Effector CD4-positive, alpha-beta T cell (primary cell): ENCODE results near the gene DPPA4. TPM values are rescaled to one million over a fixed set of nuclear protein-coding genes. Genes with fewer than 3 reads are reported as not detected.
"Not testable (repeated sequence)": the region's sequence is repeated elsewhere in the genome, so short reads cannot be mapped to it uniquely, and the experiment has no call there.

Experiments
- DNase-seq: peaks from one replicate; pipeline ENCODE4 v3.0.0-alpha.2; 2020
- total RNA-seq: gene quantifications from one replicate; lab custom pipeline; 2026; lab: John Stamatoyannopoulos, UW

Gene DPPA4
- not detected for total RNA-seq

DNA sequence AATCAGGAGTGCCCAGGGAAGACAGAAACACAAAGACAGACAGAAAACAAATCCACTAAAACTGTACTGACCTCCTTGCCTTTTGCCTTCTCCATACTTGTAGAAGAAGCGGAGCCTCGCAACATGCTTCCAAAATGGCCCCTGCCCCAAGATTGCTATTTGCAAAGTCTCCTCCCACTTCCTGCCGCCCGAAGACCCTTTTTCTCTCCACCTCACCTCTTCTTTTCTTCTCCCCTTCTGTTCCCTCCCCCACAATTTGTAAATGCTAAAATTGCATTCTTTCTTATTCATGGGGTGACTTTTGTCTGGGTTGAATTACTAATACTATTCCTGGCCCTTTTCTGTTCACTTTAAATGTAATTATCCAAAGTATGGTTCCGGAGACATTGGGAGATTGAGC, at the start of gene DPPA4:
Gene DPPA4, minus strand, starts transcription at position 154 of the 400 bp plus-strand sequence. Its CDS starts 29 bp downstream, at position 125.
- no peak for DNase-seq

GRCh38 chr3:109385442-109386318, 48.3 kb upstream of the DPPA4 start:
- DNase-seq, result no peak

DNA sequence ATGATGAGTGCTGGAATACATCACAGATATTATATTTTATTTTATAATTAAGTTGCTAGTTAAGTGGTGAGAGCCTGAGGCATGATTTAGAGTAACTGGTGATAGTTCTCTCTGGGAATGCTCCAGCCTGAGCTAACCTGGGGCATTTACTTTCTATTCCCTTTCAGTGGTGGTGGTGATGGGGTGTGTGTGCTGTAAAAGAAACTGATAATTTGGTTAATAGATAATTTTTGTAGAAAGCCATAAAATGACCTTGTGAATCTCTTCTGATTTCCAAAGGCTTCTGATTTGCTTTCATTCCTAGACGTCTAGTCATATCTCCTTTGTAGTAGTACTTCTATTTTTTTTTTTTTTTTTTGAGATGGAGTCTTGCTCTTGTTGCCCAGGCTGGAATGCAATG, 46.8 kb upstream of the DPPA4 start:
- no peak for DNase-seq

- DNase-seq, result no peak
Observed at GRCh38 chr3:109382588-109382987, 45.2 kb upstream of the DPPA4 start.

GRCh38 chr3:109375975-109376374, 38.6 kb upstream of the DPPA4 start:
- DNase-seq, result no peak

DNA sequence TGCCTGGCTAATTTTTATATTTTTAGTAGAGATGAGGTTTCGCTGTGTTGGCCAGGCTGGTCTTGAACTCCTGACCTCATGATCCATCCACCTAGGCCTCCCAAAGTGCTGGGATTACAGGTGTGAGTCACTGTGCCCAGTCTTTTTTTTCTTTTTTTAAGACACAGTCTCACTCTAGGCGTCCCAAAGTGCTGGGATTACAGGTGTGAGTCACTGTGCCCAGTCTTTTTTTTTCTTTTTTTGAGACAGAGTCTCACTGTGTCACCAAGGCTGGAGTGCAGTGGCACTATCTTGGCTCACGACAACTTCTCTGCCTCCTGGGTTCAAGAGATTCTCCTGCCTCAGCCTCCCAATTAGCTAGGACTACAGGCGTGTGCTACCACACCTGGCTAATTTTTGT, 37.1 kb upstream of the DPPA4 start:
- DNase-seq, result not testable (repeated sequence)

- no peak for DNase-seq
Observed at GRCh38 chr3:109373933-109374332, 36.6 kb upstream of the DPPA4 start.

GRCh38 chr3:109372639-109373038, 35.3 kb upstream of the DPPA4 start:
- no peak for DNase-seq

- DNase-seq, result no peak
Observed at GRCh38 chr3:109369510-109369909, 32.2 kb upstream of the DPPA4 start.

DNA sequence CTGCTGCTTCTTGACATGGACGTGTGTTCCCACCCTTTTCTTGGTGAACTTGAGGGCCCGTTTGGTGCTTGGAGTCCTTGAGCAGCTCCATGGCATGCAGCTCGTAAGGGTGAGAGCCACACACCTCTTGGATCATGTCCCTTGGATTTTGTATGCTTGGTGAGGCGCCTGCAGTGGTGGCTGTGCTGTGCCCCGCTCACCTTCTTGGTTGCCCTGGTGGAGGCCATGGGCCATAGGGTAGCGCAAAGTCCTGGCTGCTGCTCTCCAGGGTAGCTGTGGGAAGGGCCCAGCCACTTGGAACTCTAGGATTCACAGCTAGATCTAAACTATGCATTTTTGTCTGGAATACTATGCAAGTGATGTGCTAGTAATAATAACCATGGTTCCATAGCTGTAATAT, 26.7 kb upstream of the DPPA4 start:
- DNase-seq, result no peak

GRCh38 chr3:109363634-109364033, 26.3 kb upstream of the DPPA4 start:
- no peak for DNase-seq

- DNase-seq, result no peak
Observed at GRCh38 chr3:109362823-109363222, 25.5 kb upstream of the DPPA4 start.

DNA sequence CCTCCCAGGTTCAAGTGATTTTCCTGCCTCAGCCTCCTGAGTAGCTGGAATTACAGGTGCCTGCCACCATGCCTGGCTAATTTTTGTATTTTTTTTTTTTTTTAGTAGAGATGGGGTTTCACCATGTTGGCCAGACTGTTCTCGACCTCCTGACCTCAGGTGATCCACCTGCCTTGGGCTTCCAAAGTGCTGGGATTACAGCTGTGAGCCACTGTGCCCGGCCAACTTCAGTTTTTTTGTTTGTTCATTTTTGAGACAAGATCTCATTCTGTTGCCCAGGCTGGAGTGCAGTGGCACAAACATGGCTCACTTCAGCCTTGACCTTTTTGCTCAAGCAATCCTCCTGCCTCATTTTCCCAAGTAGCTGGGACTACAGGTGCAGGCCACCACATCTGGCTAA, 21.5 kb upstream of the DPPA4 start:
- DNase-seq, result not testable (repeated sequence)

DNA sequence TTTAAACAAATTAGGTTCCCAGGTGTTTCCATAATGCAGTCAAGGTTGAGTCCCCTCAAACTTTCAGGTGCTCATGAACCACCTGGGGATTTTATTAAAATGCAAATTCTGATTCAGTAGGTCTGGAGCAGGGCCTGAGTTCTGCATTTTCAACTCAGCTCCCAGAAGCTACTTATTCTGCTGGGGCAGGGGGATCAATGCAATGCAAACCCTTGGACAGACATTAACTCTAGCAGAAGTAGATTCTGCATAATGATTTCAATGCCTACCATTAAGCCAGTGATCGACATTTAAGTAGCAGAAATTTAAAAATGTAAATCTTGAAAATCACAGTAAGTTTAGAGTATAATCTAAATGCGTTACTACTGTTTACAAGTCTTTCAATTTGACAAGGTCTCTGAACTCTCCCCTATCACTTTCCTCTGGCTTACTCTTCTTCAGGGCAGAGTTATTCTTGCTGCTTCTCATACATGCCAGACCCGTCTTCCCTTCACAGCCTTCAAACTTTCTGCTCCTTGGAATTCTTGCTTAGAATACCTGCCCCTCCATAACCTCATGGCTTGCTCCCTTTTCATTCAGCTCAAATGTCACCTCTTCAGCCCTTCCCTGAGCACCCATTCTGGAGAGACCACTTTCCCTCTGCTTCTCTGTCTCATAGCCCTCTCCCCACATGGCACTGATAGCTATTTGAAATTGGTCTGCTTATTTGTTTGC, 19.3 kb upstream of the DPPA4 start:
- no peak for DNase-seq

- DNase-seq, result no peak
Observed at GRCh38 chr3:109355625-109356441, 18.5 kb upstream of the DPPA4 start.

GRCh38 chr3:109353057-109353456, 15.7 kb upstream of the DPPA4 start:
- DNase-seq, result no peak

- DNase-seq, result no peak
Observed at GRCh38 chr3:109351231-109351630, 13.9 kb upstream of the DPPA4 start.

DNA sequence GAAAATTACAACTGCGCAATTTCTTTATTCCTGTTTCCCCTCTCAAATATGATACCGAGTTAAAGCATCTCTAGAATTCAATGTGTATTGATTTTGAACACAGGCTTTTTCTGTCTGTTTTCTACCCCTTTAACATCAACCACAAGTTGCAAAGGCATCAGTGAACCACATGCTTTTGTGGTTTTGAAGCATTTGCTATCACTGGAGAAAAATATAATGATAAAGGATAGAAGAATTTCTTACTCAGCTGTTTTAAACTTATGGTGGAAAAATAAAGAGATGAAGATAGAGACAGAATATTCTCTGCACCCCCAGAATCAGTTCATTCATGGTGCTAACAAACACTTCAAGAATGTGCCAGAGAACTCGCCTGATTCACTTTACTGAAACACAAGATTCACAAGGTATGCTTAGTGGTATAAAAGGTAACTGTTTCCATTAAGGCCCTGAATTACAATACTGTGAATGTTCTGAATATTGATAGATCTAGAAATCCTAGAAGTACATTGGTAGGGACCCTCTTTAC, 9.5 kb upstream of the DPPA4 start:
- no peak for DNase-seq

GRCh38 chr3:109346099-109346498, 8.8 kb upstream of the DPPA4 start:
- DNase-seq, result no peak

DNA sequence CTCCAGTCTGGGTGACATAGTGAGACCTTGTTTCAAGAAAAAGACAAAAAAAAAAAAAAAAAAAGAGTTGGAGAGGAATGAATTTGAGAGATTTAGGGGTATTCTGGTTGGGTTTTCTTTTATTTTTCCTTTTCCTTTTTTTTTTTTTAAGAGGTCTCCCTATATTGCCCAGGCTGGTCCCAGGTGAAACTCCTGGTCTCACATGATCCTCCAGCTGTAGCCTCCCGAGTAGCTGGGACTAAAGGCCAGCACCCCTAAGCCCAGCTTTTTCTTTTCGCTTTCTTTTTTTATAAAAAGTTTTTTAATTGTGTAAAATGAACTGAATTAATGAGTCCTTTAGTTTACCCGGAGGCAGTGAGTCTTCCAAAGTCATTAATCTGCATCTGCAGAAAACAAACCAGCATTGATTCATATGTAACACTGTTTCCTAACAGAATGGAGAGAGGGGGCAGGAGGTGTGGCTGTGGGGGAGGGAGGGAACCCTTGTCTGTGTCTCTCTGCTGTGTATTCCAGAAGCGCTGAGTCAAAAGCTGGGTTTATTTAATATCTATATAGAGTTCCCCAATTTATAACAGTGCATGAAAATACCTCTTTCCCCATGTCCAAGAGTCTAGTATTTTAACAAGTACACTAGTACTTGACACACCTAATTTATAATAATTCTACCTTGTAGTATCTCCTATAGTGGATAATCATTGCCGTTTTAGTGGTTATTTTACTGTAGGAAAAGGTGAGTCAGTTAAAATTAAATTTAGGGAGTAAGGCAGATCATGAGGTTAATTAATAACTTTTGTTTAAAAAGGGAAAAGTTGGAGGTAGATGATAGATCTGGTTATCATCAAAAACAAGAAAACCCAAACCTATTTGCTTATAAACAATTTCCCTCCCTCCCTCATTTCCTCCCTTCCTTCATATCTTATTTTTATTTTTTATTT, 2.6 kb upstream of the DPPA4 start:
- DNase-seq, result no peak

DNA sequence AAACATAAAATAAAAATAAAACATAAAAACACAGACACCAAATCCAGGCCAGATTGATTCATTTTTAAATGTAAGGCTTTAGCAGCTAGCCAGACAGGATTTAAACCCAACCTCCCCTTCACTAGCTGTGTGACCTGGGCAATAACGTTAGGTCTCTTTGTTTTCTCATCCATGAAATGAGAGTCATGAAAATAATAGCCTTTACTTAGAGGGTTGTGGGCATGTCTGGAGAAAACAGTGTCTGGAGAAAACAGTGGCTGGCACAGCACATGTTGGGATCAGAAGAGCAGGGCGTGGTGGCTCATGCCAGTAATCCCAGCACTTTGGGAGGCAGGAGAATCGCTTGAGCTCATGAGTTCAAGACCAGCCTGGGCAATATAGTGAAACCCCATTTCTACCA, 1.9 kb upstream of the DPPA4 start:
- no peak for DNase-seq

DNA sequence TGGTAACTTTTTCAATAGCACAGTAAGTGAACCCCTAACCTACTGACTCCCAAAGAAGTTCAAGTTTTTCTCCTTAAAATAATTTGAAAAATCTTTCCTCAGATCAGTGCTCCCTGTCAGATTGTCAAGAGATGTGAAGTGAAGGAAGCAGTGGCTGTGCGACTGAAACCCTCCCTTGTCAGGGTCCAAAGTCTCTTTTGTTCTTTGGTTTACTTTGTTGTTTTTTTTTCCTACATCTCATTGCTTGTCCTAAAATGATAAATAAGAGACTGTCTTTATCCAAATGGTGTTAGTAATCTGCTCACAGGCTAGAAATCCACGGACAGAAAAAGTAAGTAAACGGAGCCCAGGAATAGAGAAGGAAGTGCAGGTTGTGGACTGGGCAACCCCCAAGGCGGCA, 976 bp upstream of the DPPA4 start:
- no peak for DNase-seq
